A549 (cell line): ENCODE results near the gene CCDC187. TPM values are rescaled to one million over a fixed set of nuclear protein-coding genes. Genes with fewer than 3 reads are reported as not detected.

ENCODE experiments used
- ATAC-seq, 2 experiments: fragments of 200-7000 bp in 1 of 2; fragments of >200 bp in 1 of 2; cut with Nextera tagmentation in 1 of 2; cut with Tn5 transposase in 1 of 2; 3 replicates each; pipeline versions ENCODE4 v1.8.0 to v1.9.1; 2018 to 2020; ENCODE audit warnings: mild to moderate bottlenecking in 1 of 2, moderate library complexity in 1 of 2
- CTCF ChIA-PET: fragments of 300-600 bp; sonication (Branson Sonifier 250); formaldehyde crosslinking; extraction: SDS; loops from one replicate; lab custom pipeline; 2021; ENCODE audit warnings: antibody characterized with exemption, inconsistent platforms; lab: Yijun Ruan, JAX
- POLR2A ChIA-PET: fragments of 350-600 bp; formaldehyde crosslinking; extraction: SDS; loops from one replicate; lab custom pipeline; 2021; ENCODE audit warnings: antibody characterized with exemption, inconsistent platforms; lab: Yijun Ruan, JAX
- DNase-seq, 2 experiments: peaks; one replicate each; pipeline versions ENCODE4 v3.0.0 to v3.0.0-alpha.2; 2011 to 2016; ENCODE audit warnings: low read depth in 1 of 2, low spot score in 1 of 2
- FAIRE-seq: peaks from 2 replicates; lab custom pipeline; 2011; peaks lifted over from hg19 to GRCh38; lab: Jason Lieb, UNC
- H3K27ac ChIP-seq, 2 experiments: fragments of >200 bp; sonication (Bioruptor Twin); formaldehyde crosslinking; 3 replicates each; pipeline ENCODE4 v1.5.1; 2016 to 2017
- H3K4me1 ChIP-seq: fragments of >200 bp; sonication (Bioruptor Twin); formaldehyde crosslinking; 3 replicates; pipeline ENCODE4 v1.6.1; 2016
- H3K4me2 ChIP-seq: fragments of >200 bp; sonication (Bioruptor Twin); formaldehyde crosslinking; 3 replicates; pipeline ENCODE4 v1.6.1; 2016
- H3K4me3 ChIP-seq: fragments of >200 bp; sonication (Bioruptor Twin); formaldehyde crosslinking; 3 replicates; pipeline ENCODE4 v1.5.1; 2016
- H3K9me3 ChIP-seq: fragments of >200 bp; sonication (Bioruptor Twin); formaldehyde crosslinking; 3 replicates; pipeline ENCODE4 v1.6.1; 2016
- BHLHE40 ChIP-seq: IDR thresholded peaks from 2 replicates; pipeline ENCODE4 v1.6.1; 2012; ENCODE audit warnings: low read depth, low read length, inconsistent platforms
- CBX2 ChIP-seq: fragments of 200-600 bp; sonication (generic); IDR thresholded peaks from 2 replicates; pipeline ENCODE4 v1.6.1; 2016; ENCODE audit warnings: low read depth, mild to moderate bottlenecking, borderline replicate concordance
- CEBPB ChIP-seq, 2 experiments: fragments of >200 bp in 1 of 2; sonication (Bioruptor Twin) in 1 of 2; formaldehyde crosslinking in 1 of 2; IDR thresholded peaks; 2 replicates each; pipeline ENCODE4 v1.6.1; 2012 to 2016
- EHMT2 ChIP-seq: fragments of 200-600 bp; sonication (generic); IDR thresholded peaks from 2 replicates; pipeline ENCODE4 v1.6.1; 2016; ENCODE audit warnings: antibody characterized with exemption, low read depth, mild to moderate bottlenecking, moderate library complexity
- EP300 ChIP-seq, 2 experiments: fragments of >200 bp; sonication (Bioruptor Twin); formaldehyde crosslinking; IDR thresholded peaks; 2 replicates in 1 of 2; 3 replicates in 1 of 2; pipeline ENCODE4 v1.6.1; 2016 to 2017
- ESRRA ChIP-seq: fragments of 150-350 bp; IDR thresholded peaks from 2 replicates; pipeline ENCODE4 v1.6.1; 2014; ENCODE audit warnings: mild to moderate bottlenecking, low read length, borderline replicate concordance
- FOSB ChIP-seq: fragments of 250-450 bp; sonication (Bioruptor Pico); IDR thresholded peaks from 2 replicates; pipeline ENCODE4 v1.5.0; 2020; ENCODE audit warnings: mild to moderate bottlenecking, moderate library complexity
- GATA3 ChIP-seq: IDR thresholded peaks from 2 replicates; pipeline ENCODE4 v1.6.1; 2012; ENCODE audit warnings: borderline replicate concordance
- HDAC2 ChIP-seq: fragments of 200-600 bp; sonication (generic); IDR thresholded peaks from 2 replicates; pipeline ENCODE4 v1.6.1; 2016
- HOXA7 ChIP-seq: fragments of 250-450 bp; sonication (Bioruptor Pico); IDR thresholded peaks from 2 replicates; pipeline ENCODE4 v1.5.0; 2020; ENCODE audit warnings: mild to moderate bottlenecking, moderate library complexity
- HOXB5 ChIP-seq: fragments of 250-450 bp; sonication (Bioruptor Pico); IDR thresholded peaks from 2 replicates; pipeline ENCODE4 v1.5.0; 2020; ENCODE audit warnings: mild to moderate bottlenecking, moderate library complexity
- JUN ChIP-seq, 2 experiments: fragments of >200 bp; sonication (Bioruptor Twin); formaldehyde crosslinking; IDR thresholded peaks; 2 replicates in 1 of 2; 3 replicates in 1 of 2; pipeline ENCODE4 v1.6.1; 2016 to 2017
- JUNB ChIP-seq: fragments of >200 bp; sonication (Bioruptor Twin); formaldehyde crosslinking; IDR thresholded peaks from 2 replicates; pipeline ENCODE4 v1.6.1; 2016
- MAFK ChIP-seq: fragments of 450-650 bp; IDR thresholded peaks from 2 replicates; pipeline ENCODE4 v1.6.1; 2014; ENCODE audit not compliant: partially characterized antibody
- MAZ ChIP-seq: fragments of 150-350 bp; IDR thresholded peaks from 2 replicates; pipeline ENCODE4 v1.6.1; 2014; ENCODE audit warnings: antibody characterized with exemption, low read depth, low read length, borderline replicate concordance
- NFE2L2 ChIP-seq: fragments of 150-350 bp; conservative IDR thresholded peaks from 2 replicates; pipeline ENCODE4 v1.6.1; 2014; ENCODE audit warnings: low read length
- NR3C1 ChIP-seq: fragments of >200 bp; sonication (Bioruptor Twin); formaldehyde crosslinking; IDR thresholded peaks from 3 replicates; pipeline ENCODE4 v1.6.1; 2017
- POLR2AphosphoS2 ChIP-seq: conservative IDR thresholded peaks from 2 replicates; pipeline ENCODE4 v1.6.1; 2012; ENCODE audit warnings: low read length, improper control_type of control experiment, inconsistent platforms
- RAD21 ChIP-seq, 2 experiments: fragments of >200 bp in 1 of 2; sonication (Bioruptor Twin) in 1 of 2; formaldehyde crosslinking in 1 of 2; IDR thresholded peaks in 1 of 2; conservative IDR thresholded peaks in 1 of 2; 2 replicates in 1 of 2; 3 replicates in 1 of 2; pipeline ENCODE4 v1.6.1; 2012 to 2018; ENCODE audit warnings: inconsistent platforms in 1 of 2
- ZNF302 ChIP-seq: fragments of 250-450 bp; sonication (Bioruptor Pico); IDR thresholded peaks from 2 replicates; pipeline ENCODE4 v1.9.0; 2021; ENCODE audit warnings: inconsistent platforms, mild to moderate bottlenecking, moderate library complexity
- WGBS: methylation state at CpG from one replicate; pipeline ENCODE4 v1.1.6; 2017; ENCODE audit errors: missing lambda C conversion rate; 5-methylcytosine and 5-hydroxymethylcytosine counted together
- polyA plus RNA-seq, 4 experiments: library from polyadenylated mRNA; depleted of rRNA in 3 of 4; stranded (reverse); fragments of >200 nt; fragmentation: RNase III in 1 of 4; extraction: RNeasy Plus Mini Kit Qiagen cat#74134 plus additional on column Dnase treatment in 1 of 4; gene quantifications; 2 replicates in 3 of 4; 3 replicates in 1 of 4; pipeline ENCODE4 v1.2.3, GENCODE V29; 2011 to 2017
- TF ChIP-seq, protein P1 (sequence below): fragments of 450-650 bp; IDR thresholded peaks from 2 replicates; pipeline ENCODE4 v1.6.1; 2014; ENCODE audit warnings: antibody characterized with exemption
- TF ChIP-seq, protein P2 (sequence below): IDR thresholded peaks from 2 replicates; pipeline ENCODE4 v1.6.1; 2012

Gene CCDC187
- polyA plus RNA-seq, 2 of the 4 experiments (the other 2 are of a cell fraction), result under 0.01 TPM; not detected in 1

DNA sequence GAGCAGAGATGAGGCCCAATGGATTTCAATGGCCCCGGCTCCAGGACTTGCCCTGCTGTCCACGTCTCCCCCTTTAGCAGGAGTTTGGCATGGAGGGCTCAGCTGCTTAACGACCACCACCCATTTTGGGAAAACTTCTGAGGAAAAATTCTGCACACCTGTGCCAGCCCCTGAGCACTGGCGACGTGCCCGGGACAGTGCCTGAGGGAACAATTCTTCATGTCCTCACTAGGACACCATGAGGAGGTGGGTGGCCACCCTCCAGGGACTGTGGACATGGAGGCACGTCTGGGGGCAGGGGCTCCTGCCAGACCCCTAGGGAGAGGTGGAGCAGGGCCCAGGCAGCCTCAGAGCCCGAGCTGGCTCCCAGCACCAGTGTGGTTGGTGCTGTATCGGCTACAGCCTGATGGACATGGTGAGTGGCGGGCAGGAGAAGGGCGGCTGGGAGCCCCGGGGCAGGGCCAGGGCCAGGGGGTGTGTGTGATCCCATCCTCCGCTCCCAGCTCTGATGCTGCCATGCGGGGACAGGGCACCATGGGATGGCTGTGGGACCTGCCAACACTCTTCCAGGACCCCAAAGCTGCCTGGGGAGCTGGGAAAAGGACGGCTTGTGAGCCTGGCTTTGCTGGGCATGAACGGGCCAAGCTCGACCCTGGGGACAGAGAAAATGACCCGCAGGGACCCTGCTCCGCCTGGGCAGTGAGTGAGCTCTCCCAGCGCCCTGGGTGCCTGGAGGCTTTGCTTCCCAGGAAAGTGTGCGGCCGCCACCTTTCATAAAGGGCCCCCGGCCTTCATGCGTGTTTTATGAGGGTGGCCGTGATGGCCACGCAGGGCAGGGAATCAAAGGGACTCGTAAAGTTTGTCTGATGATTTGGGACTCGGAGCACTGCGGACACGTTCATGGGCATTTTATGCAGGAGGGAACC is 54.7 kb downstream of the CCDC187 start:
- no peak for FAIRE-seq
- Histone ChIP-seq H3K4me2 (no peak overlapping the region), H3K4me1 (peaks cover 7% of the 10 kb centered on the region), H3K9me3 (no peaks in the 10 kb centered on the region), H3K4me3 (no peak overlapping the region), H3K27ac (no peak overlapping the region)
- ATAC-seq, result no peak; a peak in 1 of 6 replicates
- ChIA-PET CTCF (interaction anchor here (0.5 to 2.0 kb wide), 4 partner anchors 19 to 82 kb away, joined by 3 to 7 read pairs (median 3); no protein-coding TSS in a partner anchor), POLR2A (no interaction called here)
- DNase-seq, result no peak
- WGBS, result 61% methylated on average over 25 of the region's 30 CpGs
- TF ChIP-seq HDAC2 (no peak), HOXB5 (CRISPR knock-in tag) (no peak), FOSB (no peak), HOXA7 (CRISPR knock-in tag) (no peak), CEBPB (IDR thresholded peaks at IDR 0.05) (no peak), NFE2L2 (no peak), CBX2 (no peak), GATA3 (no peak)

DNA sequence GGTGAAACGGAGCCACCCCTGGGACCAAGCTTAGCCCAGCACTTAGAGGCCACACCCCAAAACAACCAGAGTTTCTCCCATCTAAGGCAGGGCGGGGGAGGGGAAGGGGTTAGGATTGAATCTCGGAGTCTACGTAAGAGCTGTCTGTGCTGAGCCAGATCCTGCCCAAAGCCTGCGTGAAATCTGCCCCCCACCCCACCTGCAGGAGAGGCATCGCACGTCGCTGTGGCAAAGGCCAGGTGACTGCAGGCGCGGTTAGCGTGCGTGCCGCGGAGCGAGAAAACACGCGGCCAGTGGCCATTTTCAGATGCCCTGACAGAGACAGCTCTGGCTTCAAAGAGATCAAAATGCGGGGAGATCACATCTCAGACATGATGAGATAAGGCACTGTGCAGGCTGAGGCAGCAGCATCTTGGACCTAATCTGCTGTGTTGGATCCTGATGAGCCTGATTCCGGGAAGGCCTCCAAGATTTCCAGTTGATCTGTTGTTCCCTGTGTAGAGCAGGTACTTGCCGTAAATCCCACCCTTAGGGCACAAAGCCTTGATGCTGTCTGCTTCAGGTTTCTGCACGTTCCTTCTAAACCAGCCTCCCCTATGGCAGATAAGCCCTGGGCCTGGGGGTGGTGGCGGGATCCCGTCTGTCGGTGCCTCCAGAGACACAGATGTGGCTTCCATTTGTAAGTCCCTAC is 55.8 kb downstream of the CCDC187 start:
- no peak for FAIRE-seq
- Histone ChIP-seq H3K4me3 (no peak overlapping the region), H3K27ac (no peak overlapping the region), H3K4me2 (no peak overlapping the region), H3K9me3 (no peaks in the 10 kb centered on the region), H3K4me1 (peaks cover 15% of the 10 kb centered on the region)
- no peak for DNase-seq
- CTCF ChIA-PET, result interaction anchor here (0.8 to 2.0 kb wide), 4 partner anchors 19 to 36 kb away, joined by 3 to 9 read pairs (median 5); no protein-coding TSS in a partner anchor
- TF ChIP-seq ZNF302 (CRISPR knock-in tag) (no peak), MAFK (no peak), FOSB (no peak), NR3C1 (no peak)
- no peak for ATAC-seq
- 92% methylated on average over 23 of the region's 24 CpGs for WGBS
- POLR2A ChIA-PET, result no interaction called here

DNA sequence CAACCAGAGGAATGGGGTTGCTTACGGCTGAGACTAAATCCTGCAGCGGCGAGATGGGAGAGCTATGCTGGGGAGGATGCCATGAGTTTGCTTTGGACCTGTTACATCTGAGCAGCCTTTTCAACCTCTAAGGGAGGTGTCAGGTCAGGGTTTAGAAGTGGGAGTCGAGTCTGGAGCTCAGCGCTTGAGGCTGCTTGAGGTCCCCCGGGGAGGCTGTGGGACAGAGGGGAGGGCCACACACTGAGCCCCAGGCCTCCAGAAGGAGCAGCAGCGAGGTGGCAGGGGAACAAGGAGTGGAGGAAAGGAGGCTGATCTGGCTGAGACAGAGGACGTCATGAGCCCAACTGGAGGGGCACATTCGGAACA is 56.4 kb downstream of the CCDC187 start:
- no peak overlapping the region for H3K27ac ChIP-seq
- FAIRE-seq, result no peak
- no peak for ATAC-seq
- 49% methylated on average over 9 of the region's 9 CpGs for WGBS
- H3K4me1 ChIP-seq, result peaks cover 17% of the 10 kb centered on the region
- POLR2A ChIA-PET, result no interaction called here
- H3K4me2 ChIP-seq, result no peak overlapping the region
- TF ChIP-seq BHLHE40, result no peak
- no peak for TF ChIP-seq NFE2L2
- TF ChIP-seq POLR2AphosphoS2, result no peak
- no peak for TF ChIP-seq GATA3
- TF ChIP-seq, protein P1, sequence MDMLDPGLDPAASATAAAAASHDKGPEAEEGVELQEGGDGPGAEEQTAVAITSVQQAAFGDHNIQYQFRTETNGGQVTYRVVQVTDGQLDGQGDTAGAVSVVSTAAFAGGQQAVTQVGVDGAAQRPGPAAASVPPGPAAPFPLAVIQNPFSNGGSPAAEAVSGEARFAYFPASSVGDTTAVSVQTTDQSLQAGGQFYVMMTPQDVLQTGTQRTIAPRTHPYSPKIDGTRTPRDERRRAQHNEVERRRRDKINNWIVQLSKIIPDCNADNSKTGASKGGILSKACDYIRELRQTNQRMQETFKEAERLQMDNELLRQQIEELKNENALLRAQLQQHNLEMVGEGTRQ, result no peak
- TF ChIP-seq RAD21 (conservative IDR thresholded peaks at IDR 0.05 in 1 of 2, IDR thresholded peaks at IDR 0.05 in 1 of 2), result no peak
- TF ChIP-seq ESRRA, result no peak
- TF ChIP-seq CBX2, result no peak
- TF ChIP-seq MAZ, result no peak
- TF ChIP-seq EP300 (IDR thresholded peaks at IDR 0.05), result no peak
- TF ChIP-seq EHMT2, result no peak
- no peak for TF ChIP-seq JUNB
- TF ChIP-seq, protein P2, sequence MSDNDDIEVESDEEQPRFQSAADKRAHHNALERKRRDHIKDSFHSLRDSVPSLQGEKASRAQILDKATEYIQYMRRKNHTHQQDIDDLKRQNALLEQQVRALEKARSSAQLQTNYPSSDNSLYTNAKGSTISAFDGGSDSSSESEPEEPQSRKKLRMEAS, result no peak
- no peak for TF ChIP-seq NR3C1
- TF ChIP-seq HOXA7 (CRISPR knock-in tag), result no peak
- TF ChIP-seq MAFK, result no peak
- no peak for TF ChIP-seq JUN (IDR thresholded peaks at IDR 0.05)
- TF ChIP-seq, all 56 proteins: peak for 0
- Histone ChIP-seq H3K4me3 (no peak overlapping the region), H3K9me3 (no peaks in the 10 kb centered on the region)
- no peak for DNase-seq
- CTCF ChIA-PET, result interaction anchor here (0.8 to 2.0 kb wide), 5 partner anchors 19 to 157 kb away, joined by 3 to 9 read pairs (median 3); no protein-coding TSS in a partner anchor
